ENCODE measurements around the gene ACKR3.

Gene ACKR3

GRCh38 chr2:236570081-236570868 is 650 bp downstream of the ACKR3 start:
- DNase-seq = no peak

GRCh38 chr2:236571145-236571544 is 1.5 kb downstream of the ACKR3 start:
- DNase-seq = no peak

GRCh38 chr2:236572482-236572881 is 2.9 kb downstream of the ACKR3 start:
- DNase-seq = no peak

DNA sequence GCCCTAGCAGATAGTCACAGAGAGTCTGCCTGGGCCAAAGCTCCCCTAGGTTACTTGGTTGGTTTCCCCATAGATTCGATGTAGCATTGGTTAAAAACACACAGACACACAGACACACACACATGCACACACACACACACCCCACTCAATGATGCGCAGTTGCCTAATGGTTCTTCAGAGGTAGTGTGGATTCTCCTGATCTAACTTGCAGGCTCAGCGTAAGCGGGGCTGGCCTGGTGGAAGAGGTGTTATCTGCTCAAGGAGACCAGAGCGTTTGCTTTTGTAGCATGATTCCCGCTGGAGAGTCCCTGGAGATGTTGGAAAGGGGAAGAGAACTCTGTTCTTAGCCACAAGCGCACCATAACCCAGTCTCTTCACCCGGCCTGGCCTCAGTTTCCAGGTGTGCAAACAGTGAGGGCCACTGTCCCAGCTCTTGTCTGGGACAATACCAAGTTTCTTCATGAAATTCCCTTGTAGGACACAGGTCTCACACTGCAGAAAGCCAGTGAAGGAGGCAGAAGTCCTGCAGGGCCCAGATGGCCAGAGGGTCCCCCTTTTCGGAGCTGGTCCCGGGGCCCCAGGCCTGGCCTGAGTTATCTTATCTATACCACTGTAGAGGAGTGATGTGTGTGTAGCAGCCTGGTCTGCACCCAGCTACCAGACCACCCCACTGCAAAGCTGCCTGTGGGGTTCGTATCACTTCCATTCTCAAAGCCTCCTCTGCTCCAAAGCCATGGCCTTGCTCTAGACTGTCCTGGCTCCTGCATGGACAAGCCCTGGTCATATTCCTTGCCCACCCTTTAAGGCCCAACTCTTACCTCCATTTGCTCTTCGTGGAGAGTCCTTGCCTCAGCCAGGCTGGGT is 3.7 kb downstream of the ACKR3 start:
- no peak for DNase-seq

DNA sequence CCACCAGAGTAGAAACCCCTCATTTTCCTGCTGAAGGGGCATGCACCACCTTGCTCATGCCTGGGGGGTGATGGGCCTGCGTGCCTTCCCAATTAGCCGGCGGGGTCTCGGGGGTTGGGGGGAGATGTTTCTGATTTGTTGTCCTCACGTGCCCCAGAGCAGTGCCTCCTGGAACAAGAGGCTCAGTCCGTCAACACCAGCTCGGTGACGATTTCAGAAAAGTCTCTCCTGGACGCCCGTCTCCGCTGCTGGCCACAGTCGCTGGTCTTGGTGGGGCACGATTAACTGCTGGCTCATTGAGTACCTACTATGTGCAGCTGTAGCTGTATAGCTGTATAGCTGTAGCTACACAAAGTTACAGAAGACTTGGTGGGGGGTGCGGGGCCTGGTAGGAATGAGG is 4.4 kb downstream of the ACKR3 start:
- no peak for DNase-seq

DNA sequence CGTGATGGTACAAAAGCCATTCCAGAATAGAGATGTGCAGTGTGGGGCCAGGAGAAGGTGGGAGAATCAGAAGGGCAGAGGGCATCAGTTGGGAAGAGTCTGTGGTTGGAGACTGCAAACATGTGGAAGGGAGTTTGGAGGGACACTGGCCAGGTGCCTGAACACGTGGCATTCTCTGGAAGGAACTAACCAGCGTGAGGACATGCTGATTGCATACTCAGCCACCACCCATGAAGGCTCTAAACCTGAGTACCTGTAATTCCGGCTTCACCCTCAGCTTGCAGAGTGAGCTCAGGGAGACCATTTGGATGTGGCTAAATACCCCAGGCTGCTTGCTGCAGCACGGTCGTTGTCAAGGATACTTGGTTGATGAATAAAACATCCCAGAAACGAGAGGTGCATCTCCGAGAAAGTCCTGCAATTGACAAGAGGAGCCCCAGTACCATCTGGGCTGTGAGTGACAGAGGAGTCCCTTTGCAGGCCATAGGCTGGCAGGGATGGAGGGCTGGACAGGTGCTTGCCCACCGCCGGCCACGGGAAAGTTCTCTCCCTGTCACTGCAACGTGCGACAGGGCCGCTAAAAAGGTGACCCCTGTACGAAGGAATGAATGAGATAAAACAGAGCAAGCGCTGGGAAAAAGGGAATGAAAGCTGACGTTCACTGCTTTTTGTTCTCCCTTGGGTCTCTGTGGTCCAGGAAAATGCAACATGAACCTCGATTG is 5.0 kb downstream of the ACKR3 start:
- no peak for DNase-seq

DNA sequence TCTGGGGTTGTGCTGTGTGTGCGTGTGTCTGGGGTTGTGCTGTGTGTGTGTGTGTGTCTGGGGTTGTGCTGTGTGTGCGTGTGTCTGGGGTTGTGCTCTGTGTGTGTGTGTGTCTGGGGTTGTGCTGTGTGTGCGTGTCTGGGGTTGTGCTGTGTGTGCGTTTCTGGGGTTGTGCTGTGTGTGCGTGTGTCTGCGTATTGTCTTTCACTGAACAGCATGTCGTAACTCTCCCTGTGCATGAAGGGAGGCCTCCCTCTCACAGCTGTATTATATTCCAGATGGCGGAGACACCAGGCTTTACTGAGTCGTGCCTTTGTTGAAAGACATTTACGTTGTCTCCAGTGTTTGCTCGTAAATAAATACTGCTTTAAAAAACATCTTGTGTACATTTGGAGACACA is 5.9 kb downstream of the ACKR3 start:
- no peak for DNase-seq

GRCh38 chr2:236576087-236576486 is 6.5 kb downstream of the ACKR3 start:
- no peak for DNase-seq

- DNase-seq = no peak
These were observed 7.3 kb downstream of the ACKR3 start for GRCh38 chr2:236576953-236577352.

DNA sequence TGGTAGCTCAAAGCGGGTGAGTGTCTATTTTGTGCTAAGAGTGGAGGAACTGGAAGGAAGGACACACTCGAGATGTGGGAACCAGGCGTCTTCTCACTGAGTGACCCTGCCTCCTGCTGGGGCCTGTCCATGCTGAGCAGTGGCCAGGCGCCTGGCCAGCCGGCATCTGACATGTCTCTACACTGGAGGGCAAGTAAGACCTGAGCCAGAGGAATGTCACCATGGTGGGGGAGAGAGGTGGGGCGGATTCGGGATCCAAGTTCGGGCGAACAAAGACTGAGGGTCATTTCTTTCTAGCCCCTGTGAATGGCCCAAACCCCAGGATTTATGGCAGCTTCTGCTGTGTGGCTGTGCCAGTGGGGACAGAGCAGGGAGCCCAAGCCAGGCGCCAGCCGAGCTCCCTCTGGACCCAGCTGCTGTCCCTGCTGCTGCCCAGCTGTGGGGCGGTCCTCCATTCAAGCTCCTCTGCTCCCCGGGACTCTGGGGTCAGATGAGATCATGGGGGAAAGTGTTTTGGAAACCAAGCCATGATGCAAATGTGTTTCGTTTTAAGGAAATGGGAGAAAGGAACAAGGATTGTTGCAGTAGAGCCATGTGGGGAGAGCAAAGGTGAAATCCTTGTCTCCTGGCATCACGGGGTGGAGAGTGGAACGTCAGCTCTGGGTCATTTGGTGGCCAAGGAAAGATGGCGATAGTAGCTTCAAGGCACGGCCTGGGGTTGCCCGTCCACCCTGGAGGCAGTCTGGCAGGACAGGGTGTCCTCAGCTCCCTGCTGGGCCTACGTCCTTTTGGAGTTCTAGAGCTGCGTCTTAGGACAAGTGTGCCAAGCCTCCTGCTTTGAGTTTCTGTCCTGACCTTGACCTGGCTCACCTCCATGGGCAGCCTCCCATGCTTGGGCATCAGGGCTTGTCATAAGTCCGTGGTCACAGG is 8.1 kb downstream of the ACKR3 start:
- no peak for DNase-seq

GRCh38 chr2:236578411-236578846 is 8.8 kb downstream of the ACKR3 start:
- DNase-seq = no peak

GRCh38 chr2:236579048-236579745 is 9.6 kb downstream of the ACKR3 start:
- DNase-seq = no peak

DNA sequence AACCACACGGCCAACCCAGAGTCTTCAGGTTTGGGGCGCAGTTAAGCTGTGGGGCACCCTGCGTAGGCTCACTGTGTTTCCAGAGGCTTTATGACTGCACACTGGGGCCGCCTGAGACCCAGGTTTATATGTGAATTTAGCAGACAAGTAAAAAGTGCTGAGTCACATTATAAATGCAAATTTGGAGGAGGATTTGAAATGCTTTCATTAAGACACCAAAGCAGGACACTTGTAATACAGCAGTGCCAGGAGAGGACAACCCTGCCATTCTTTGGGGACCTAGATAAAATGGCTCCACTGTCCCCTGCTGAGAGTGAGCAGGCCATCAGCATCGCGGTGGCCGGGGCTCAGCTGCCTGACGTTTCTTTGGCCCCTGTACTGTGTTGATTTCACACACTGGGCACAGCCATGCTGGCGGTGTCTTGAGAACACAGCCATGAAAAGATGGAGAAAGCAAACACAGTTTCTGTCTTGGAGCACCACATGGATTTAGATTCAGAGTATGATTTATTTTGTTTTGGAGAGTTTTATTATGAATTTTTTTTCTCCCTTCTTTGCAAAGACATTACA is 10.2 kb downstream of the ACKR3 start:
- no peak for DNase-seq

GRCh38 chr2:236580746-236581355 is 11.2 kb downstream of the ACKR3 start:
- DNase-seq = no peak

GRCh38 chr2:236581546-236581945 is 11.9 kb downstream of the ACKR3 start:
- no peak for DNase-seq

DNA sequence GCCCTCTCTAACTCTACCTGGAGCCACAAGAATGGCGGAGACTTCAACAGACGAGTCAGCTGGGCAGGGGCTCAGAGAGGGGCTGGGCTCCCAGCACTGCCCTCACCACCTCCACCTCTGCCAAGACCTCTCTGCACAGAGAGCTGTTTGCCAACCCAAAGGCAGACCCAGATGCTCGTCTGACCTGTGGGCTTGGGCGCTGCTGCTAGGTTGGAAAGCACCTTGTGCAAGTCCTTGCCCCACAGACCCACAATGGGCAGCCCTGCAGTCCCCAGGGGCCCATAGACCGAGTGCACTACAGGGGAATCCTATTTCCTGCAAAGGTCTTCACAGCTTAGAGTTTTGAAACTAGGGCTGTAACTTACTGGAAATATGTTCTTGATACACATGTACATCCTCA is 13.3 kb downstream of the ACKR3 start:
- DNase-seq = no peak

DNA sequence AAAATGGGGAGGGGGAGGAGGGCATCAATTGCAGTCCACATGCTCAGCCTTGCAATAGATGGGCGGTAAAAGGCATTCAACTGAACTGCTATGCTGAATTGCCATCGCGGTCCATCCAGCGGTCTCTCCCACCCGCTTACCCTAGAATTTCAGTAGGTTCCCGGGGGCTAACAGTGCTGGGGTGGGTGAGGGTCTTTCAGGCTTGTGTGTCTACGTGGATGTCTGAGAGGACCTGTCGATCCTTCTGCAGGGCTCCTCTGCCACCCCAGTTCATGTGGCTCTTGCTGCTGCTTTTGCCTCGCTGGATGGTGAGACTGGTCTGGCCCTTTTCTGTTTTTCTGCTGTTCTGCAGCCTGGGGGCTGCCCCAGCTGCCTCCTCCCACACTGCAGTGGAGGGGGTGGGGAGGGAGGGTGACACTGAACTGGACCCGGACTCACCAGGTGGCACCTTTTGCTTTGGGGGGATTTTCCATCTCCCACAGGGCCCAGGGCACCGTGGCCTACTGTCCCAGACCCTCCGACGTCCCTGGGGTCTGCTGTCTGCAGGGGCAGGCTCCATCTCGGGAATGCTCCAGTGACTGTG is 14.1 kb downstream of the ACKR3 start:
- no peak for DNase-seq

DNA sequence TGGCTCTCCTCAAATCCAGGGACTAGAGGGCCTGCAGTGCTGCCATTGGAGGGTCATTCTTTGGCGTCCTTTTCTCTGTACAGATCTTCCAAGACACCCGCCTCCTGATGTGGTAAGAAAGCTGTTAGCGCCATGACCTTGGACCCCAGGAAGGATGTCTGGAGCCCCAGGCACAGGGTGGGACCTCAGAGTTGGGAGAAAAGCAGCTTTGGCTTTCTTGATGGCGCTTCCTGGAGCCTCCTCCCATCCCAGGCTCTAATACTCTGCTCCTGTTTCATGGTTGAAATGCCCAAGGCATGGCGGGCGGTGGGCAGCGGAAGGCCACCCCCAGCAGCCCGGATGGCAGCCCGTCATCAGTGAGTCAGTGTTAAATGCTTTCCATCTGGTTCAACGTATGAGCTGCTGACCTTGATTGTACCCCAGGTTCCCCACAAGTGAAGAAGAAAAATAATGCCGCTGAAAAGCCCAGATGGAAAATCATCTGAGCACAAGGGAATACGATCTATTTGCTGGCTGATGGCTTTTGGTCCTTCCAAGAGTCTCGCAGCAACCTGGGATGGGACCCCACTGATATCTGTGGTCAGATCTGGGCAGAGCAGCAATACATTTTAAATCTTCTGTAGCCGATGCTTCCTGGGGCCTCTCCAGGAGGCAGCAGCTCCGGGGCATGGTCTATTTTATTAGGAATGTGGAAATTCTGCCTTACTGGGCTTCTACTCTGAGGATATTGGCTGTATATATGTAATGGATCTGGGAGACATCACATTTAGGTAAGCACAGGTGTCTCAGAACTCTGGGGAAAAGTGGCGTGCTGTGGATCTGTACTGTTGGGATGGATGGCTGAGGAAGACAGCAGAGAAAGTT is 15.1 kb downstream of the ACKR3 start:
- no peak for DNase-seq

DNA sequence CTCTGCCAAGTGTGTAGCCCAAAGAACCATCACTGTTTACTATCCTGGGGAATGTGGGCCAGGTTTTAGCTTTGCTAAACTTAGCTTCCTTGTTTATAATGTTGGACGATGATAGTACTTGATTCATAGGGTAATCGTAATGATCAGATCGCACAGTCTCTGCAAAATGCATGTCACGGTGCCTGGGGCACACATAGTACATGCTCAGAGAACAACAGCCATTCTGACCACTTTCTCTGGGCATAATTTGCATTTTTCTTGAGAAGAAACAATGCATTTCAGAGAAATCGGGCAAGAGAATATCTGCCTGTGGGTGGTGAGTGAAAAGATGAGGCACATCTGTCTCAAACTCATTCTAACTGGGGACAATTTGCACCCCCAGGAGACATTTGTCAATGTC is 16.3 kb downstream of the ACKR3 start:
- no peak for DNase-seq

Measured in NCI-H1417 treated with DMSO at 0.1 percent for 48 hours (cell line).